CD8-positive, alpha-beta memory T cell (primary cell): ENCODE measurements around the gene SIRPG. TPM values are rescaled to one million over a fixed set of nuclear protein-coding genes. Genes with fewer than 3 reads are reported as not detected.

Experiments
- CTCF ChIA-PET: fragments of 350-600 bp; sonication (Branson Sonifier 250); formaldehyde crosslinking; loops from one replicate; lab custom pipeline; 2021; ENCODE audit warnings: antibody characterized with exemption; lab: Charles Lee
- POLR2A ChIA-PET: fragments of 350-600 bp; sonication (Branson Sonifier 250); formaldehyde crosslinking; loops from one replicate; lab custom pipeline; 2021; ENCODE audit warnings: antibody characterized with exemption; lab: Charles Lee
- DNase-seq, 5 donors: peaks; one replicate each; pipeline versions ENCODE4 v3.0.0 to v3.0.0-alpha.2; 2020 to 2022; ENCODE audit warnings: mixed read lengths in 1 of 5
- H3K27ac ChIP-seq: one replicate; pipeline ENCODE4 v1.7.0; 2013; ENCODE audit warnings: low read depth, mild to moderate bottlenecking, low read length, moderate library complexity
- H3K27me3 ChIP-seq: 2 replicates; pipeline ENCODE4 v1.7.0; 2013; ENCODE audit warnings: low read length, mild to moderate bottlenecking; ENCODE audit not compliant: insufficient read depth, poor library complexity, severe bottlenecking
- H3K36me3 ChIP-seq: 2 replicates; pipeline ENCODE4 v1.7.0; 2013; ENCODE audit warnings: mild to moderate bottlenecking, low read length, moderate library complexity; ENCODE audit not compliant: insufficient read depth
- H3K4me1 ChIP-seq: 2 replicates; pipeline ENCODE4 v1.7.0; 2013; ENCODE audit warnings: mild to moderate bottlenecking, low read length, moderate library complexity; ENCODE audit not compliant: insufficient read depth
- H3K4me3 ChIP-seq: 2 replicates; pipeline ENCODE4 v1.7.0; 2013; ENCODE audit warnings: mild to moderate bottlenecking, low read length
- H3K9me3 ChIP-seq: 2 replicates; pipeline ENCODE4 v1.7.0; 2013; ENCODE audit warnings: mild to moderate bottlenecking, low read length
- H3K27ac Mint-ChIP-seq, 8 donors: one replicate each; pipeline ENCODE4 v1.8.0; 2020 to 2021; ENCODE audit warnings: mixed read lengths in 8 of 8, mild to moderate bottlenecking in 6 of 8, inconsistent platforms in 3 of 8, moderate library complexity in 3 of 8
- H3K27me3 Mint-ChIP-seq, 2 donors: one replicate each; pipeline ENCODE4 v1.8.0; 2020 to 2021; ENCODE audit warnings: mixed read lengths in 2 of 2, mild to moderate bottlenecking in 1 of 2, moderate library complexity in 1 of 2
- H3K36me3 Mint-ChIP-seq, 3 donors: one replicate each; pipeline ENCODE4 v1.8.0; 2020 to 2021; ENCODE audit warnings: mixed read lengths in 3 of 3, inconsistent platforms in 1 of 3, mild to moderate bottlenecking in 1 of 3
- H3K4me1 Mint-ChIP-seq, 3 donors: one replicate each; pipeline ENCODE4 v1.8.0; 2020 to 2021; ENCODE audit warnings: mixed read lengths in 3 of 3, inconsistent platforms in 1 of 3, mild to moderate bottlenecking in 1 of 3
- H3K4me3 Mint-ChIP-seq, 7 donors: one replicate each; pipeline ENCODE4 v1.8.0; 2020 to 2021; ENCODE audit warnings: mixed read lengths in 7 of 7, mild to moderate bottlenecking in 6 of 7, moderate library complexity in 4 of 7, inconsistent platforms in 2 of 7
- H3K9me3 Mint-ChIP-seq, 5 donors: one replicate each; pipeline ENCODE4 v1.8.0; 2020 to 2022; ENCODE audit warnings: mixed read lengths in 5 of 5, mild to moderate bottlenecking in 3 of 5, moderate library complexity in 2 of 5, inconsistent platforms in 1 of 5
- polyA plus RNA-seq: library from polyadenylated mRNA; unstranded; fragments of 300-500 nt; fragmentation: Illumina TruSeq; gene quantifications from one replicate; pipeline ENCODE4 v1.2.3, GENCODE V29; 2021
- total RNA-seq, 2 experiments: library from RNA; stranded (reverse); gene quantifications; one replicate each; pipeline ENCODE4 v1.2.3, GENCODE V29; 2021

SIRPG gene
- total and polyA plus RNA-seq, 3 experiments from 2014 or later = 9.3 to 149 (median 11.7) TPM

GRCh38 chr20:1696521-1697209 is 39.1 kb upstream of the SIRPG start:
- H3K27ac Mint-ChIP-seq = peak overlapping the region; percentile 28 to 86 (median 70)

GRCh38 chr20:1694672-1695071 is 37.1 kb upstream of the SIRPG start:
- ChIA-PET POLR2A (no interaction called here), CTCF (no interaction called here)
- Mint-ChIP-seq H3K4me1 (peaks cover 20 to 26% (median 23%) of the 10 kb centered on the region in 3 donors), H3K4me3 (peak overlapping the region in 1 of 7 donors; percentile 13), H3K36me3 (peaks cover 0 to 21% (median 2%) of the 10 kb centered on the region in 3 donors), H3K27ac (peak overlapping the region in 1 of 8 donors; percentile 47), H3K27me3 (no peaks in the 10 kb centered on the region), H3K9me3 (peaks cover 0 to 15% (median 11%) of the 10 kb centered on the region in 5 donors)
- Histone ChIP-seq H3K27ac (no peak overlapping the region), H3K4me1 (peaks cover 22% of the 10 kb centered on the region), H3K4me3 (no peak overlapping the region), H3K27me3 (no peaks in the 10 kb centered on the region), H3K9me3 (no peaks in the 10 kb centered on the region), H3K36me3 (no peaks in the 10 kb centered on the region)
- no peak for DNase-seq

More at GRCh38 chr20:1696521-1697209, 39.1 kb upstream of the SIRPG start:
- Histone ChIP-seq H3K4me3 (no peak overlapping the region), H3K4me1 (peaks cover 22% of the 10 kb centered on the region), H3K36me3 (no peaks in the 10 kb centered on the region), H3K27ac (no peak overlapping the region), H3K9me3 (no peaks in the 10 kb centered on the region), H3K27me3 (no peaks in the 10 kb centered on the region)
- ChIA-PET POLR2A (no interaction called here), CTCF (interaction anchor here (0.9 to 1.6 kb wide), 4 partner anchors 46 to 187 kb away, joined by 3 to 4 read pairs (median 4); no protein-coding TSS in a partner anchor)
- DNase-seq = no peak
- H3K4me1 Mint-ChIP-seq = peaks cover 22 to 24% (median 22%) of the 10 kb centered on the region in 3 donors
- peaks cover 0 to 16% (median under 1%) of the 10 kb centered on the region in 3 donors for H3K36me3 Mint-ChIP-seq
- H3K9me3 Mint-ChIP-seq = peaks cover 0 to 5% (median 2%) of the 10 kb centered on the region in 5 donors
- peak overlapping the region in 6 of 7 donors; percentile 28 to 70 (median 56) for H3K4me3 Mint-ChIP-seq
- H3K27me3 Mint-ChIP-seq = peaks cover 0 to 1% of the 10 kb centered on the region in 2 donors

- H3K4me1 Mint-ChIP-seq = peaks cover 24 to 35% (median 31%) of the 10 kb centered on the region in 3 donors
- CTCF ChIA-PET = no interaction called here
These were observed 35.8 kb upstream of the SIRPG start for GRCh38 chr20:1693427-1693826.

GRCh38 chr20:1689721-1690120 is 32.1 kb upstream of the SIRPG start:
- no peak for DNase-seq
- ChIA-PET POLR2A (no interaction called here), CTCF (no interaction called here)
- no peak overlapping the region for H3K4me3 ChIP-seq
- H3K27ac ChIP-seq = no peak overlapping the region
- Mint-ChIP-seq H3K27ac (no peak overlapping the region), H3K9me3 (peaks cover 0 to 15% (median 11%) of the 10 kb centered on the region in 5 donors), H3K4me3 (no peak overlapping the region), H3K36me3 (peaks cover 0 to 17% (median 2%) of the 10 kb centered on the region in 3 donors), H3K27me3 (no peaks in the 10 kb centered on the region), H3K4me1 (peaks cover 26 to 44% (median 39%) of the 10 kb centered on the region in 3 donors)
- no peaks in the 10 kb centered on the region for H3K36me3 ChIP-seq
- peaks cover 30% of the 10 kb centered on the region for H3K4me1 ChIP-seq
- no peaks in the 10 kb centered on the region for H3K27me3 ChIP-seq
- H3K9me3 ChIP-seq = no peaks in the 10 kb centered on the region

More at GRCh38 chr20:1693427-1693826, 35.8 kb upstream of the SIRPG start:
- no peak overlapping the region for H3K4me3 ChIP-seq
- POLR2A ChIA-PET = no interaction called here
- no peak for DNase-seq
- H3K27me3 ChIP-seq = no peaks in the 10 kb centered on the region
- Mint-ChIP-seq H3K27me3 (no peaks in the 10 kb centered on the region), H3K4me3 (no peak overlapping the region), H3K36me3 (peaks cover 0 to 17% (median 2%) of the 10 kb centered on the region in 3 donors), H3K9me3 (peaks cover 0 to 15% (median 11%) of the 10 kb centered on the region in 5 donors), H3K27ac (no peak overlapping the region)
- peaks cover 29% of the 10 kb centered on the region for H3K4me1 ChIP-seq
- no peaks in the 10 kb centered on the region for H3K36me3 ChIP-seq
- no peaks in the 10 kb centered on the region for H3K9me3 ChIP-seq
- H3K27ac ChIP-seq = no peak overlapping the region

GRCh38 chr20:1688886-1689538 is 31.4 kb upstream of the SIRPG start:
- Histone ChIP-seq H3K36me3 (no peaks in the 10 kb centered on the region), H3K9me3 (no peaks in the 10 kb centered on the region), H3K27ac (no peak overlapping the region), H3K4me3 (no peak overlapping the region), H3K27me3 (no peaks in the 10 kb centered on the region), H3K4me1 (peaks cover 30% of the 10 kb centered on the region)
- DNase-seq = no peak
- Mint-ChIP-seq H3K27ac (peak overlapping the region in 1 of 8 donors; percentile 31), H3K9me3 (peaks cover 0 to 15% (median 11%) of the 10 kb centered on the region in 5 donors), H3K4me1 (peaks cover 28 to 48% (median 42%) of the 10 kb centered on the region in 3 donors), H3K27me3 (no peaks in the 10 kb centered on the region), H3K36me3 (peaks cover 0 to 17% (median 2%) of the 10 kb centered on the region in 3 donors), H3K4me3 (no peak overlapping the region)
- ChIA-PET CTCF (no interaction called here), POLR2A (no interaction called here)

- H3K27me3 ChIP-seq = no peaks in the 10 kb centered on the region
- H3K4me1 ChIP-seq = peaks cover 38% of the 10 kb centered on the region
- no peaks in the 10 kb centered on the region for H3K36me3 ChIP-seq
- no peaks in the 10 kb centered on the region for H3K9me3 ChIP-seq
- H3K27ac ChIP-seq = no peak overlapping the region
- peaks cover 4 to 13% (median 10%) of the 10 kb centered on the region in 5 donors for H3K9me3 Mint-ChIP-seq
- CTCF ChIA-PET = interaction anchor here (1.1 kb wide), 1 partner anchor 131 kb away, joined by 3 read pairs; no protein-coding TSS in a partner anchor
- POLR2A ChIA-PET = no interaction called here
- peak overlapping the region in 6 of 8 donors; percentile 56 to 92 (median 76) for H3K27ac Mint-ChIP-seq
- no peak for DNase-seq
- H3K4me1 Mint-ChIP-seq = peaks cover 40 to 63% (median 60%) of the 10 kb centered on the region in 3 donors
- H3K36me3 Mint-ChIP-seq = peaks cover 3 to 16% (median 5%) of the 10 kb centered on the region in 3 donors
- no peaks in the 10 kb centered on the region for H3K27me3 Mint-ChIP-seq
- peak overlapping the region in 4 of 7 donors; percentile 8 to 84 (median 63) for H3K4me3 Mint-ChIP-seq
- peak overlapping the region; percentile 65 for H3K4me3 ChIP-seq
These were observed 29.5 kb upstream of the SIRPG start for GRCh38 chr20:1687053-1687452.

- Histone ChIP-seq H3K36me3 (no peaks in the 10 kb centered on the region), H3K4me3 (peak overlapping the region; percentile 65), H3K4me1 (peaks cover 38% of the 10 kb centered on the region), H3K27me3 (no peaks in the 10 kb centered on the region), H3K27ac (no peak overlapping the region), H3K9me3 (no peaks in the 10 kb centered on the region)
- ChIA-PET POLR2A (no interaction called here), CTCF (no interaction called here)
- Mint-ChIP-seq H3K4me1 (peaks cover 41 to 67% (median 65%) of the 10 kb centered on the region in 3 donors), H3K4me3 (peak overlapping the region; percentile 73 to 90 (median 82)), H3K27me3 (no peaks in the 10 kb centered on the region), H3K9me3 (peaks cover 4 to 11% (median 5%) of the 10 kb centered on the region in 5 donors), H3K27ac (peak overlapping the region in 7 of 8 donors; percentile 56 to 92 (median 70)), H3K36me3 (peaks cover 5 to 12% (median 5%) of the 10 kb centered on the region in 3 donors)
- DNase-seq = no peak
These were observed 28.7 kb upstream of the SIRPG start for GRCh38 chr20:1686151-1686748.
